CMK (cell line): ENCODE data around the gene TIMM44.
"Not testable (repeated sequence)": the region's sequence is repeated elsewhere in the genome, so short reads cannot be mapped to it uniquely, and the experiment has no call there.

Source experiments
- DNase-seq: peaks from one replicate; pipeline ENCODE4 v3.0.0-alpha.2; 2010; ENCODE audit warnings: low read depth

TIMM44 gene

GRCh38 chr19:7925171-7925851 is 18.2 kb downstream of the TIMM44 start:
- DNase-seq: no peak

GRCh38 chr19:7924651-7925170 is 18.8 kb downstream of the TIMM44 start:
- no peak for DNase-seq

- DNase-seq: no peak
Observed at GRCh38 chr19:7924241-7924640, 19.2 kb downstream of the TIMM44 start.

- DNase-seq: no peak
Observed at GRCh38 chr19:7923295-7924191, 19.9 kb downstream of the TIMM44 start.

GRCh38 chr19:7922836-7923195 is 20.6 kb downstream of the TIMM44 start:
- DNase-seq: no peak

- DNase-seq: no peak
Observed at GRCh38 chr19:7921967-7922835, 21.3 kb downstream of the TIMM44 start.

GRCh38 chr19:7921302-7921966 is 22.0 kb downstream of the TIMM44 start:
- DNase-seq: no peak

- DNase-seq: peak; percentile 96
Observed at GRCh38 chr19:7920519-7921301, 22.8 kb downstream of the TIMM44 start.

- DNase-seq: peak; percentile 91
Observed at GRCh38 chr19:7919610-7920518, 23.6 kb downstream of the TIMM44 start, which contains the start of gene SNAPC2. SNAPC2 (plus strand) TSS chr19:7920338; CDS start chr19:7920367, 29 bp downstream.

GRCh38 chr19:7918615-7919421 is 24.6 kb downstream of the TIMM44 start:
- DNase-seq: no peak

- DNase-seq: not testable (repeated sequence)
Observed at GRCh38 chr19:7918062-7918614, 25.3 kb downstream of the TIMM44 start.

- no peak for DNase-seq
Observed at GRCh38 chr19:7917267-7918061, 26.0 kb downstream of the TIMM44 start.

- DNase-seq: no peak
Observed at GRCh38 chr19:7916955-7917266, 26.6 kb downstream of the TIMM44 start.

- DNase-seq: no peak
Observed at GRCh38 chr19:7916103-7916954, 27.1 kb downstream of the TIMM44 start.

- no peak for DNase-seq
Observed at GRCh38 chr19:7915250-7916102, 28.0 kb downstream of the TIMM44 start.

- no peak for DNase-seq
Observed at GRCh38 chr19:7914598-7915045, 28.8 kb downstream of the TIMM44 start, which contains the start of gene TGFBR3L. TGFBR3L (plus strand) TSS chr19:7914830.
